HG03159 (cell line): ENCODE measurements around the gene TBCB.
"Not testable (repeated sequence)": the region's sequence is repeated elsewhere in the genome, so short reads cannot be mapped to it uniquely, and the experiment has no call there.

Source experiments
- ATAC-seq: cut with Tn5 transposase; IDR thresholded peaks from one replicate; pipeline ENCODE4 v1.9.1; 2021; ENCODE audit warnings: mild to moderate bottlenecking, moderate library complexity; ENCODE audit not compliant: unreplicated experiment

Gene TBCB

DNA sequence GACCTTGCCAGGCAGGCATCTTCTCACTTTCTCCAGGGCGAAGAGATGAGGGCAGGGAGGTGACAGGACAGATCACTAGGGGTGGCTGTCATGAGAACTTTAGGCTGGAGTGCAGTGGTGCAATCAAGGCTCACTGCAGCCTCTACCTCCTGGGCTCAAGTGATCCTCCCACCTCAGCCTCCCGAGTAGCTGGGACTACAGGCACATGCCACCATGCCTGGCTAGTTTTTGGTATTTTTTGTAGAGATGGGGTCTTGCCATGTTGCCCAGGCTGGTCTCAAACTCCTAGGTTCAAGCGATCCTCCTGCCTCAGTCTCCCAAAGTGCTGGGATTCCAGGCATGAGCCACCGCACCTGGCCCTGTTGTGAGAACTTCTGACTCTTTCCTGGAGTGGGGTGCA lies 19.6 kb downstream of the TBCB start:
- not testable (repeated sequence) for ATAC-seq

DNA sequence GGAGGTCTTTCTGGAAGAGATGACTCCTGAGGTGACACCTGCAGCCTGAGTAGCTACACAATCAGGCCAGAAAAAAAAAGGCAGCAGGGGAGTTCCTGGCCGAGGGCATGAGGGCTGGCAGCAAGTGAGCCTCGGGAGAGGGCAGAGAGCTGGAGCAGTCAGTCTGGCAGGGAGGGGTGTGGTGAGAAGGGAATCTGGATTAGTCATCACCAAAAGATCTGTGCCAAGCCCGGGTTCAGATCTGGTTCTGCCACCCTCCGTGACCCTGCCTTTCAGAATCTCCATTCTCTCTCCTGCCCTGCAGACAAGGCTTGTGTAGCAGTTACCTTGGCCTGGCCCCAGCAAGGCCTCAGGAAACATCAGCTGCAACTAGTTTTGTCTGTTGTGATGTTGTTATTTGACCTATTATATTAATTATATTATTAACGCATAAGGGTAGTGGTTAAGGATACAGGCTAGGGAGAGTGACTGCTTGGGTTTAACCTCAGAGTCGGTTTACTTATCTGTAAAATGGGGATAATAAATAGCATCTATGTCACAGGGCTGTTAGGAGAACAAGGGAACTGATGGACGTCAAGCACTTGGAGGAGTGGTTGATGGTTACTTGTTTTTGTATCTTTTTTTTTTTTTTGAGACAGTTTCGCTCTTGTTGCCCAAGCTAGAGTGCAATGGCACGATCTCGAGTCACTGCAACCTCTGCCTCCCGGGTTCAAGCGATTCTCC lies 21.9 kb downstream of the TBCB start:
- ATAC-seq: no peak

DNA sequence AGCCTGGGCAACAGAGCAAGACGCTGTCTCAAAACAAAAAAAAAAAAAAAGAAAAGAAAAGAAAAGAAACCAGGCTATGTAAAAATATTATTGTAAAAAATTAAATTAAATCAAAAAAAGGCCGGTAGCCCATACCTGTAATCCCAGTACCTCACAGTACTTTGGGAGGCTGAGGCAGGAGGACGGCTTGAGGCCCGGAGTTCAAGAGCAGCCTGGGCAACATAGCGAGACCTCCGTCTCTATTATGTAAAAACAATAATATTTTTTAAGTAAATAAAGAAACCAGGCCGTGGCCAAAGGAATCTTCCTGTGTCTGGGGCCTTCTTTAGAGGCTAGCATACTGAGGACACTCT lies 23.8 kb downstream of the TBCB start:
- no peak for ATAC-seq

DNA sequence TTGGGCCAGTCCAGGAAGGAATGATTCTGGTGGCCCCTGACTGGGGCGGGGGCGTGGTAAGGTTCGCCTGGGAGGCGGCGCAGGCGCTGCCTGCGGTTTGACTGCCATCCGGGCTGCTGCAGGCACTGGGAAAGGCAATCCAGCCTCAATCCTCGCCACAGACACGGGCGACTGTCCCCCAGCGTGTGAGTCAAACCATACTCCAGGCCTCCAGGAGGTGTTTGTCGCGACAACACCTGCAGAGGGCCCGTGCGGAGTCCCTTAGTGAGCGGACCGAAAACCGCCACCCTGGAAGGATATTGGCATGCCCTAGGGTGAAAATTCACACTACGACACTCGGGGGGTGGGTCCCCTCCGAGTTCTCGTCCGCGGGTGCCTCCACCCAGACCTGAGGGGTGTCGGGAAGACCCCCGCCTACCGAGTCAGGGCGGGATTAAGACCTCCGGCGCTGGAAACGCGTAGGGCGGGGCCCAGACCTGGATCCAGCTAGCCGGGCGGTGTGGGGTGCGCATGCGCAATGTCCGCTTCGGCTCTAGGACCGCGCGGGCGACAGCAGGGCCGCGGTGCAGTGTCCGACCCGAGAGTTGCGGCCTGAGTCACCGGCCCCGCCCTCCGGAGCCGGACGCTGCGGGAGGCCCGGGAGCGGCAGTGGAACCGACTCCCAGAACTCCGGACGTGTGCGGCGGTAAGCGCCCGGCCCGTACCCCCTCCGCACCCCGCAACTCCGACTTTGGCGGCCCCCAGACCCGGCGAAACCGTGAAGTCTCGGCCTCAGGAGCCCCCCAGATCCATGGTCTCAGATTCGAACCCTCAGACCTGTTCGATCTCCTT lies 24.4 kb downstream of the TBCB start, which contains the start of gene CAPNS1:
Gene CAPNS1, plus strand, starts transcription at position 594 of the 831 bp plus-strand sequence. CDS start 946 bp downstream, outside the sequence.
- peak; percentile 69 for ATAC-seq

DNA sequence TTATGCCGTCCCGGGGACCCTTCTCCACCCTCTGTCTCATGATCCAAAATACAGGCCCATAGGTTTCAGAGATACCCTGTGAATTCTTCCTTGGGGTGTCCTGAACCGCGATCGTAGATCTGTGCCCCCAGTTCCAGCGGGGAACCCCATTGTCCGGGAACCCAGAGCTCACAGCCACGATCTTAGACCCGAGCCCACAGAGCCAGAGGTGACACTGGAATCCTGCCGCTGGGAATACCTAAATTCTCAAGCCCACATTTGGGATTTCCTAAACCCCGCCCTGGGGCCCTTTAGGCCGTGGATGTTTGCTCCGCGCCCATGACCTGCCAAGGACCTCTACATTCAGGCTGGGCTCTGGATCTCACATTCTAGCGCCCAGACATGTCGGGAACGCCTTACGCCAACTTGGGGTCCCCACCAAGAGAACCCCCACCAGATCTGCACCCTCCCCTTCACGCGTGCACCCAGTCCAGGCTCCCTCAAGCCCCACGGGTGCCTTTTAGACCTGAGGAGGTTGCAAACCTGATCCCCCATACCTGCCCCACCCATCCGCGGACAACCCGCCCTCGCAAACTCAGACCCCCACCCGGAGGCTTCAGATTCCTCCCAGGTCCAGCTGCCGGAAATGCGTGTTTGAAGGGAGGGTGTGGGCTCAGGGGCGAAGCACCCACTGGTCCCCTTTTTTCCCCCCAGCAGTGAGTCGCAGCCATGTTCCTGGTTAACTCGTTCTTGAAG lies 25.2 kb downstream of the TBCB start:
- peak; percentile 21 for ATAC-seq

- ATAC-seq: peak; percentile 48
These were observed 26.0 kb downstream of the TBCB start for GRCh38 chr19:36141039-36141927.

GRCh38 chr19:36142046-36142445 lies 26.8 kb downstream of the TBCB start:
- ATAC-seq: no peak

DNA sequence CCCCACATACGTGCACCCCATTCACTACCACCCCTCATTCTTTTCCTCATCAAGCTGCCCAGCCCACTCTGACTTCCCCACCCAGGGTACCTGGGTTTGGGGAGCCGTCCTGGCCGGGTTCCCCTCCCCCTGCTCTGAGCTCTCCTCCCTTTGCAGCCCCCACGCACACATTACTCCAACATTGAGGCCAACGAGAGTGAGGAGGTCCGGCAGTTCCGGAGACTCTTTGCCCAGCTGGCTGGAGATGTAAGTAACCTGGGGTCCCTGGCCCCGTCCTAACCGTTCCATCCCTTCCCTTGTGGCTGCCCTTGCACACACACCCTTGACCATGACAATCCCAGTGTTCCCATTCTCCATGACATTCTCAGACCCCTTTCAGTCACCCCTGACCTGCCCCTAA lies 27.2 kb downstream of the TBCB start:
- no peak for ATAC-seq

- ATAC-seq: no peak
These were observed 29.4 kb downstream of the TBCB start for GRCh38 chr19:36144624-36145023.

DNA sequence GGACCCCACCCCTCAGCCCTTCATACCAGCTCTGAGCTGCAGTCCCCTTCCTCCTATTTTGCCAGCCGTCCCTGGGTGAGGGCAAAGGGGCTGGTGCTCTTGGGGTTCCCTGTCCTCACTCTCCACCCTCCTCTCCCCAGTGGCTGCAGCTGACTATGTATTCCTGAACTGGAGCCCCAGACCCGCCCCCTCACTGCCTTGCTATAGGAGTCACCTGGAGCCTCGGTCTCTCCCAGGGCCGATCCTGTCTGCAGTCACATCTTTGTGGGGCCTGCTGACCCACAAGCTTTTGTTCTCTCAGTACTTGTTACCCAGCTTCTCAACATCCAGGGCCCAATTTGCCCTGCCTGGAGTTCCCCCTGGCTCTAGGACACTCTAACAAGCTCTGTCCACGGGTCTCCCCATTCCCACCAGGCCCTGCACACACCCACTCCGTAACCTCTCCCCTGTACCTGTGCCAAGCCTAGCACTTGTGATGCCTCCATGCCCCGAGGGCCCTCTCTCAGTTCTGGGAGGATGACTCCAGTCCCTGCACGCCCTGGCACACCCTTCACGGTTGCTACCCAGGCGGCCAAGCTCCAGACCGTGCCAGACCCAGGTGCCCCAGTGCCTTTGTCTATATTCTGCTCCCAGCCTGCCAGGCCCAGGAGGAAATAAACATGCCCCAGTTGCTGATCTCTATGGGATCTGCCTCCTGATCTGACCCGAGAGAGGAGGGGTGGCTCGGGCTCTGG lies 34.6 kb downstream of the TBCB start:
- no peak for ATAC-seq

DNA sequence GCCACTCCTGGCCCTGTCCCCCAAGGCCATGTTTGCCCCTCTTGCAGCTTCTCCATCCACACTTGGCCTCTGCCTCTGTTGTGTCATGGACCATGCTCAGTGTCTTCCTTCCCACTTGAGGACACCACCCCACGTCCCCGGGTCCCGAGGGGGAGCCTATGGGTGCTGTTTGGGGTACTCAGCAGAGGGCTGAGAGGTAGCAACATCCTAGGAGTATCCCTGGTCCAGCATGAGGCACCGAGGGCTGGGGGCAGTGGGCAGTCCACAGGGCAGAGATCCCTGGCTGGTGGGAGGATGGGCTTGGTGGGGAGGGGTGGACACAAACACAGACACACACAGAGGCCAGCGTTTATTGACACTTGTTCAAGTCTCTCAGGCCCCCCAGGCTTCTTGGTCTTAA lies 35.3 kb downstream of the TBCB start:
- no peak for ATAC-seq

DNA sequence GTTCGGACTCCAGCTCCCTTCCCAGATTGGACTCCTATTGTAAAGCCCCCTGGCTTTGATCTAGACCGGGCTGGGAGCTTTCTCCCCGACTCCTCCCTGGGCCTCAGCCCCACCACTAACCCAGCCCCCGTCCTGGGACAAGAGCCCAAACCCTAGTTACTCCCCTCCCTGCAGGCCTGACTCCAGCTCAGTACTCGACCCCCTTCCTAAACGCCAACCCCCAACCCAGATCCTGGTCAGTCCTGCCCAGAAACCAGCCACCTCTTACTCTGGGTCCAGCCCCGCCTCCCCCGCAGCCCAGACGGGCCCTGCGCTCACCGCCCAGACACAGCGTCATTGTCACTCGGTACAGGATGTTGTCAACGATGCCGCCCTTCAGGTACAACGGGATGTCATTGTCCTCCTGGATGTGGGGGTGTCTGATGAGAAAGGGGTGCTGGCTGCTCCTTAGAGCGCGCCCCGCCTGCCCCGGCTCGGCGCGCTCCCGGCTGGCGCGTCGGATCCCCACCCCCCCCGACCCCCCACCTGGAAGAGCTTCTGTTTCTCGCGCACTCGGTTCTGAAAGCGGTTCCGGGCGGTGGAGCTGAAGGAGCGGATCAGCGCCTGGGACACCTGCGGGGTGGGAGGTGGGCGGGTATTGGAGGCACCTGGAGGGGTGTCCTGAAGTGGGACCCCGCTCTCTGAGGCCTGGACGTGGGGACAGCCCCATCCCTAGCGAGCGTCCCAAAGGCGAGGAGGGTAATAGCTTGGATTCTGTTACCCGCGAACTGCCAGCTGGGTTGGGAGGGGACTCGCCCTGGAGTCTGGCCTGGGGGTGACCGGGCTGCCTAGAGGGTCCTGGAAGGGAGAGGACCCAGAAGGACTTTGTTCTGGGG lies 36.1 kb downstream of the TBCB start:
- no peak for ATAC-seq

- ATAC-seq: no peak
These were observed 36.7 kb downstream of the TBCB start for GRCh38 chr19:36152019-36152351.

DNA sequence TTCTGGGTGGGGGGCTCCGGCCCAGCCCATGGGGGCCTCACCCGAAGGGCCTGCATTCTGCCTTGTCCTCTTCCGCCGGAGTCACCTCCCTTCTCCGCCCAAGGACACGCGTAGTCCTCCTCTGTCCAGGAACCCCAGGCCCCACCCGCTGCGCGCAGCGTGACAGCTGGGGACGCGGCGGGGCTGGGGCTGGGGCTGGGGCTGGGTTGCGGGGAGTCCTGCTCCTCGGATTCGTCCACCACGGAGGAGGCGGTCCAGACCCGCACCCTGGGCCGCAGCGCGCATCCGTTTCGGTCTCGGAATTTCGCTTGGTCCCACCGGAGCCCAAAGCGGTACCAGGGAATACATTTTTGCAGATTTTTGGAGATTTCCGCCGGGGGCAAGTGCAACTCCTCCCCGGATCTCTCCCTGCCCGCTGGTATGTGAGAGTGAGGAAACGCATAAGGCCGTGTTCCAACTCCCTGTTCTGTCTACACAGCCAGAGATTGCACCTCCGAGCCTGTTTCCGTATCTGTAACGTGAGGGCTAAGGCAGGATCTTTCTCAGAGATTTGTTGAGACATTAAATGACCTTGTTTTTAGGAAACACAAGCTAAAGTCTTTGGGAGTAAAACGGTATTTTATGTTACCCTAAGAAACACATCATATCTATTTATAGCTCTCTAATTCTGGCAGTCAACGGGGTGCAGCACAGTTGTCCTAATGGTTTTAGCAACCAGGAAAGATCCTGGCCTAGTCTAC lies 37.3 kb downstream of the TBCB start, which contains the start of gene COX7A1:
Gene COX7A1, minus strand, starts transcription at position 96 of the 740 bp plus-strand sequence. Its CDS starts 40 bp downstream, at position 56.
- no peak for ATAC-seq

GRCh38 chr19:36153126-36153525 lies 37.9 kb downstream of the TBCB start:
- no peak for ATAC-seq

- no peak for ATAC-seq
These were observed 45.7 kb downstream of the TBCB start for GRCh38 chr19:36160821-36161596.

DNA sequence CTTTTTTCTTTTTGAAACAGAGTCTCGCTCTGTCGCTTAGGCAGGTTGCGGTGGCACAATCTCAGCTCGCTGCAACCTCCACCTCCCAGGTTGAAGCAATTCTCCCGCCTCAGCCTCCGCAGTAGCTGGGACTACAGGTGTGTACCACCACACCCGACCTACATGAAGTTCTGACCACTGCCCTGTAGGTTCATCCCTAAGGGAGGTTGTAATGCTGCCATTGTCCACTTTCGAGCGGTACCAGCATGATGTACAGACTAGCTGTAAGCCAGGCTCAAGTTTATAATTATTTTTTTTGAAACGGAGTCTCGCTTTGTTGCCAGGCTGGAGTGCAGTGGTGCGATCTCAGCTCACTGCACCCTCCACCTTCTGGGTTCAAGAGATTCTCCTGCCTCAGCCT lies 48.5 kb downstream of the TBCB start:
- no peak for ATAC-seq
